Cardiac fibroblast (primary cell): Measurements from ENCODE around the gene TDP1.
A peak's percentile ranks its signal among the peaks of the same experiment; 100 is the strongest.
"Not testable (repeated sequence)": the region's sequence is repeated elsewhere in the genome, so short reads cannot be mapped to it uniquely, and the experiment has no call there.

Experiments used
- DNase-seq, 2 donors: peaks; one replicate each; pipeline versions ENCODE4 v3.0.0 to v3.0.0-alpha.2; 2010; ENCODE audit warnings: low read depth in 2 of 2
- H3K4me3 ChIP-seq, 2 donors: replicated peaks in 1 of 2; 1 replicate in 1 of 2; 2 replicates in 1 of 2; pipeline ENCODE4 v1.5.1; 2011; ENCODE audit warnings: low read depth in 2 of 2, low read length in 2 of 2, mild to moderate bottlenecking in 2 of 2, moderate library complexity in 1 of 2
- TF ChIP-seq, protein P1 (sequence below): IDR thresholded peaks from one replicate; pipeline ENCODE4 v1.5.1; 2011; ENCODE audit warnings: low read depth, mild to moderate bottlenecking, low read length, inconsistent platforms

Gene TDP1

DNA sequence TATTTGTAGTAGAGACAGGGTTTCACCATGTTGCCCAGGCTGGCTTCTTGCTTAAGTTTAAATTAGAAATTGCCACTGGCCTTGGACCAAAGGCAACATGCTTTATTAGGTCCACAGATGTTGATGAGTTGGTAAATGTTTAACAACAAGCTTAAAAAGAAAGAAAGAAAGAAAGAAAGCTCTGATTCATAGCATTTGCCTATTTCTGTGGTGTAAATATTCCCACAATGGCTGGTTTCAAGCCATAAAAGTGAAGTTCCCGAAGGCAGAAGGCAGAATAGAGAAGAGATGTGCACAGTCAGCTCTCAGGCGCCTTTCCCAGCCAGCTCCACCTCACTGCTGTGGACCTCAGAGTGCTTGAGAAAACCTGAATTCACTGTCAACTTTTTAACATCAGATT, 132.4 kb downstream of the TDP1 start:
- H3K4me3 ChIP-seq = no peak overlapping the region
- peak in 1 of 2 donors; percentile 9 for DNase-seq
- TF ChIP-seq, protein P1, sequence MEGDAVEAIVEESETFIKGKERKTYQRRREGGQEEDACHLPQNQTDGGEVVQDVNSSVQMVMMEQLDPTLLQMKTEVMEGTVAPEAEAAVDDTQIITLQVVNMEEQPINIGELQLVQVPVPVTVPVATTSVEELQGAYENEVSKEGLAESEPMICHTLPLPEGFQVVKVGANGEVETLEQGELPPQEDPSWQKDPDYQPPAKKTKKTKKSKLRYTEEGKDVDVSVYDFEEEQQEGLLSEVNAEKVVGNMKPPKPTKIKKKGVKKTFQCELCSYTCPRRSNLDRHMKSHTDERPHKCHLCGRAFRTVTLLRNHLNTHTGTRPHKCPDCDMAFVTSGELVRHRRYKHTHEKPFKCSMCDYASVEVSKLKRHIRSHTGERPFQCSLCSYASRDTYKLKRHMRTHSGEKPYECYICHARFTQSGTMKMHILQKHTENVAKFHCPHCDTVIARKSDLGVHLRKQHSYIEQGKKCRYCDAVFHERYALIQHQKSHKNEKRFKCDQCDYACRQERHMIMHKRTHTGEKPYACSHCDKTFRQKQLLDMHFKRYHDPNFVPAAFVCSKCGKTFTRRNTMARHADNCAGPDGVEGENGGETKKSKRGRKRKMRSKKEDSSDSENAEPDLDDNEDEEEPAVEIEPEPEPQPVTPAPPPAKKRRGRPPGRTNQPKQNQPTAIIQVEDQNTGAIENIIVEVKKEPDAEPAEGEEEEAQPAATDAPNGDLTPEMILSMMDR = no peak

DNA sequence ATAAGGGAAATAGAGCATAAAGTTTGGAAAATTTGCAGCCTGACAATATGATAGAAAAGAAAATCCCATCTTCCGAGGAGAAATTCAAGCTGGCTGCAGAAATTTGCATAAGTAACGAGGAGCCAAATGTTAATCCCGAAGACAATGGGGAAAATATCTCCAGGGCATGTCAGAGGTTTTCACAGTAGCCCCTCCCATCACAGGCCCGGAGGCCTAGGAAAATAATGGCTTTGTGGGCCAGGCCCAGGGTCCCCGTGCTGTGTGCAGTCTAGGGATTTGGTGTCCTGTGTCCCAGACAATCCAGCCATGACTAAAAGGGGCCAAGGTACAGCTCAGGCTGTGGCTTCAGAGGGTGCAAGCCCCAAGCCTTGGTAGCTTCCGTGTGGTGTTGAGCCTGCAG, 133.8 kb downstream of the TDP1 start:
- H3K4me3 ChIP-seq, DNase-seq: not testable (repeated sequence)

DNA sequence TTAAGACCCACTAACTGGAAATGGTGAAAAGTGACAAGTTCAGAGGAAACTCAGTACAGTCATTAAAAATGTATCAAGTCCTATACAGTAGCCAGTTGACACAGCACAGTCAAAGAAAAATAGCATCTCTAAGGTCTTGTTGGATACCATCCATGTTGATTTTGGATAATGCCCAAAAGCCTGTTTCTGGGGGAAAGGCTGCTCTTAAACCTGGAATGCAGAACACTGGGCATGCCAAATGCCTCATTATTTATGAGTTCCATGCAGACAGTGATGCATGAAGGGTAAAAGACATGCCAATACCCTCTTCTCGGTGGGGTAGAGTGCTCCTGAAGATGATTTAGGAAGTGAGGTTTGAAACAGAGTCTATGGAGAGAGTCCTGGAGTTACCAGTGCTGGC, 135.7 kb downstream of the TDP1 start:
- TF ChIP-seq, protein P1 = no peak
- peak; percentile 84 to 89 for DNase-seq
- no peak overlapping the region for H3K4me3 ChIP-seq

GRCh38 chr14:90093942-90094595, 138.3 kb downstream of the TDP1 start:
- DNase-seq = peak; percentile 49 to 79

More at GRCh38 chr14:90093942-90094595, 138.3 kb downstream of the TDP1 start:
- TF ChIP-seq, protein P1 = no peak
- H3K4me3 ChIP-seq = no peak overlapping the region
